HG03571 (cell line): ENCODE measurements around the gene KCNF1.

Source experiments
- ATAC-seq: cut with Tn5 transposase; IDR thresholded peaks from one replicate; pipeline ENCODE4 v1.9.1; 2021; ENCODE audit not compliant: unreplicated experiment

Gene KCNF1, protein sequence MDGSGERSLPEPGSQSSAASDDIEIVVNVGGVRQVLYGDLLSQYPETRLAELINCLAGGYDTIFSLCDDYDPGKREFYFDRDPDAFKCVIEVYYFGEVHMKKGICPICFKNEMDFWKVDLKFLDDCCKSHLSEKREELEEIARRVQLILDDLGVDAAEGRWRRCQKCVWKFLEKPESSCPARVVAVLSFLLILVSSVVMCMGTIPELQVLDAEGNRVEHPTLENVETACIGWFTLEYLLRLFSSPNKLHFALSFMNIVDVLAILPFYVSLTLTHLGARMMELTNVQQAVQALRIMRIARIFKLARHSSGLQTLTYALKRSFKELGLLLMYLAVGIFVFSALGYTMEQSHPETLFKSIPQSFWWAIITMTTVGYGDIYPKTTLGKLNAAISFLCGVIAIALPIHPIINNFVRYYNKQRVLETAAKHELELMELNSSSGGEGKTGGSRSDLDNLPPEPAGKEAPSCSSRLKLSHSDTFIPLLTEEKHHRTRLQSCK

DNA sequence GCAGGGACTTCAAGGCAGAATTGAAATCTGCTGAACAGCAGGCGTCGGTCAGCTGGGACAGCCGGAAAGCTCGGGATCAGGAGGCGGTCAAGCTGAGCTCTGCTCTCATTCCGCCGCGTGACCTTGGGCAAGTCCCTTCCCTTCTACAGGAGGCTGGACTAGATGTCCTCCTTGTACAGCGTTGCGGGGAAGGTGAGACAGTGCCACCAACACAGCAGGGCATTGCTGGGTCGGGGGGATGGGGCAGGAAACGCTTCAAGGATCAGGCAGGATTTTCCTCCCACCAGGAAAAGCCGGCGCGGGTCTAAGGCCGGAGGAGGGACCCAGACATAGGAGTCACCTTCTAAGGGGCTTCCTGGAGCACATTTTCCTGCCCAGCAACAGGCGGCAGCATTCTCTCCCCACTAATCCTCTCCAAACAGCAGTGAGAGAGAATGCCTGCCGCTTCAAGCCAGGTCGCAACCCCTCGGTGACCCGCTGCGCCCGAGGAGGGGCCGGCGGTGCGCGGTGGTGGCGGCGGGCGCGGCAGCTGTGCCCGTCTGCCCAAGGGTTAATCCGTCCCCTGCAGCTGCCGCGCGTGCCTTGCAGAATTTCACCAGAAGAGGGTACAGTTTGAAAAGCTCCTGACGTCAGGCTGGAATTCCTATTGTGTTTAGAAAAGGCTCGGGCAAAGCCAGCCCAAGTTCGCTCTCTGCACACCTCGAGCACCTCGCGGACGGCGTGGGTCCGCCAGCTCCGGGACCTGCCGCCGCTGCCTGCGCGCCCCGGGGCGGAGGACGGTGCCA is at the start of gene KCNF1:
Gene KCNF1 (plus strand): TSS at position 644 of the 785 bp plus-strand sequence. CDS start 493 bp downstream, outside the sequence.
- no peak for ATAC-seq

DNA sequence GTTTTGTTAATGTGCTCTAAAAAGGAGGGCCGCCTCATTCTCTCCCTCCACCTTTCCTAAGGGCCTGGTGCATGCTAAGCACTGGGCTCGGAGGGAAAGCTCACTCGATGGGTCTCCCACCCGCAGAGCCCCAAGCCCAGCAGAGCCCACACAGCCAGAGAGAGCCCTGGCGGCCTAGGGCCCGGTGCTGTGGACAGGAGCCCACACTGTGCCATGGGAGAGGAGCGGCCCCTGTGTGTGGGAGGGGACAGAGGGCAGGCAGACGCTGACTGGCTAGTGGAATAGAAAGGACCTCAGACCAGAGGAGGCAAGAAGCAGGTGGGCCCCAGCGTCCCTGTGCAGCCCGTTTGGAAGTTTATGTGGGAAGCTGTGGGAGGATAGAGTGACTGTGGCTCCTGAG is 49.4 kb upstream of the KCNF1 start:
- ATAC-seq = no peak

DNA sequence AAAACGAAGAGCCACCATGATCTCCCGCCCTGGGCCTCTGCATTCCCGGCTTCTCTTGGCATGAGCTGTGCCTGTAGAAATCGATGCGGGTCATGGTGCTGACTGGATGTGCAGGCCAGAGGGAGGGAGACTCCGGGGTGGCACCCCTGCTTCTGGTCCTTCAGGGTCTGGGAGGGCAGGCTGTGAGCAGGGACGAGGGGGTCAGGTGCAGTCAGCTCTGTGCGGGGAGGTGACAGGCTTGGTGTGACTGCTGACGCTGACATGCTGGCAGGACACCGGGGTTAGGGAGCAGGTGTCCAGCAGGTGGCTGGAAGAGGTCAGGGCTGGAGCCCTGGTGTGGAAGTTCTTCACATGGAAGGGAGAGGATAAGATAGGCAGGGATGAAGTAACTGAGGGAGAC is 48.7 kb upstream of the KCNF1 start:
- ATAC-seq = no peak

DNA sequence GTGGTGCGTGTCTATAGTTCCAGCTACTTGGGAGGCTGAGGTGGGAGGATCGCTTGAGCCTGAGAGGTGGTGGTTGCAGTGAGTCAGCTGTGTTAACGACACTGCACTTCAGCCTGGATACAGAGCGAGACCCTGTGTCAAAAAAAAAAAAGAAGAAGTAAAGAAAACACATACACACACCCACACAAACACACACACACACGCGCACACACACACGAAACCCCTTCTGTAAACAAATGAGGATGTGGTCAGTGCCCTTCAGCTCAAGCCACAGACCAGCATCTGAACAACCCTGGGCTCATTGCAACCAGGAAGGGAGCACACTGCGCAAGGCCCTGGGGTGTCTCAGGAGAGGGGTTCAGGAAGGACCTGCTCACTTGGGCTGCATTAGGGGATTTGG is 47.9 kb upstream of the KCNF1 start:
- ATAC-seq = peak; percentile 51

DNA sequence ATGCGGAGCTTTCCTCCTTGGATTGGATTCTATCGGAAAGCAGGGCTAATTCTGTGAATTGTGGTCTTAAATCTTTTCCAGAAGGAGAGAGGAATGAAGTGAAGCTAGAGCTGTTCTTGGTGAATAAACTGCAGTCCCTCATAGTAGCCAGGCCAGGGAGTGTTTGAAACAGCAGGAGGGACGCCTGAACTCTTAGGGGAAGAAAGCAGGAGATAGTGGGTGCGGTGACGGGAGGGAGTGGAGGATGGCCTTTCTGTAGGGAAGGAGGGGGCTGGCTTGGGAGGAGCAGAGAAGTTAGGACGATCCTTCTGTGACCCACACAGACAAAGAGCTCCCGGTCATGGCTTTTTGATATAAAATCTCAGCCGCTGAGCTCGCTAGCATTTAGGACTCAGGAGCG is 47.5 kb upstream of the KCNF1 start:
- no peak for ATAC-seq

DNA sequence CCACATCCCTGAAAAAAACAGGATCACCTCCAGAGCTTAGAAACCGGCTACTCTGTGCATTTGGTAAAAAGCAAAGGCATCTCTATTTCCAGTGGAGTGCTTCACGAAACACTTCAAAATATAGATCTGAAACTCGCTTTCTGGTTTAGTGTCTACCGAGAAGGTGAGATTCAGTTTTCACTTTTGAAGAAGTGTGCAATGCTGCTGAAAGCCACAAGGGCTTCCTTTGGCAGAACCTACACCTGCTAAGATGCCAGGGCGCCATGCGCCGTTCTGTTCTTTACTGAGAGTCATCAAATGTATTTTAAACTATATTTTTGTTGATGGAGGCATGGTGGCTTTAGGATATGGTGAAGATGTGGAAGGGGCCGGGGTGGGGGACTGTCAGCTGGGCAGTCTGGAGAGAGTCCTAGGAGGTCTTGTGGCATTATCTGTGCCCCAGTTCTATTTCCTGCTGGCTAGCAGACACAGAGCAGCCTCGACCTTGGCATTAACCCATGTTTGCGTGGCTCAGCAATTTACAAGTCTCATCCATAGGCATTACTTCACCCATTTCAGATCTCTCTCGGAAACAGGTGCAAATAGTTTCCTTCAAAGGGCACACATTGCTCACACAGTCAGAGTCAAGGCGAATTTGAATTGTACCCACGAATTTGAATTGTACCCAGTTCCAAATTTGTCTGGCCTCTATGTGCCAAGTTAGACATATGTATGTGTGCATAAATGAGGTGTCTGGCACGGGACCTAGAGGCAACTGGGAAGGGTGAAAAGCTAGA is 46.7 kb upstream of the KCNF1 start:
- peak; percentile 91 for ATAC-seq

DNA sequence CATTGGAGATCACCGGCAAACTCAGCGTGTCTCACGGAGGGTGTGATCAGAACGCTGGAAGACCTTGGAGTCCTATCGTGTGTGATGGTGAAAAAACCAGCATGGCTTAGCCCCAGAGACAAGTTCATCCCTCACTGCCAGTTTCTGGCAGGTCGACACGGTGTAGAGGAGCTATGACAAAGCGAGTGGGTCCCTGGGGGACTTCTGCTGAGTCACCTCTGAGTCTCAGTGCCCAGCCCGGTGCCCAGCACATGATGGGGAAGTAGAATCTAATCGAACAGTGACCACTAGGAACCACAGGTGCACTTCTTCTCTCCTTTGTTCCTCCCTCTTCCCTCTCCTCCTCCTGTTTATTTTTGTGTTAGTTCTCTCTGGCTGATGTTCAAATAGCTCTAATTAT is 45.9 kb upstream of the KCNF1 start:
- ATAC-seq = no peak

DNA sequence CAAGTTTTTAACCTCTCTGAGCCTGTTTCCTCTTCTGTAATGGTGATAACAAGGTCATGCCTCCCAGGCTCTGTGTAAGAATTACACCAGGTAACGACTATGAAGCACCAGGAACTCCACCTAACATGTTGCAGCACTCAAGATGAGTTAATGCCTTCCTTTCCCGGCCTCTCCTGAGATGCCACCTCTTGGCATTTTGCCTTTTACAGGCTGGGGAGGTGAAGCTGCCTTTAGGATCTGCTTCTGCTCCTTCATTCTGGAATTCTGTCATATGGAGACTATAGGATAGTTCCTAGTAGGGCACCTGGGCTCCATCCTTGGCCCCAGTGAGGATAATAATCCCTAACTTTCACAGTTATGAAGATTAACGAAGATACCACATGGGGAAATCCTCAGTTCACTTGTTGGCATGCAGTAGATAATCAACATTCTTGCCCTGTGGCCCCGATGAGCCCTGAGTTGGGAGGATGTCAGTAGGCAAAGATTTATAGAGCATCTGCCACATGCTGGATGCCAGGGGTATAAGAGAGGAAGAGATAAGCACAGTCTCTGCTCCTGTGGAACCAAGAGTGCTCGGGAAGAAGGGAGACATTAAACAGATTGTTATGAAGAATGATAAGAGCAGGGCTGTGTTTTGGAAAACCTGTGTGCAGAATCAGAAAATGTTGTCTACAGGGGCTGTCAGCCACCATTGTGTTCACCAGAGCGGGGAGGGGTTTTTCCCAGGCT is 43.9 kb upstream of the KCNF1 start:
- no peak for ATAC-seq

DNA sequence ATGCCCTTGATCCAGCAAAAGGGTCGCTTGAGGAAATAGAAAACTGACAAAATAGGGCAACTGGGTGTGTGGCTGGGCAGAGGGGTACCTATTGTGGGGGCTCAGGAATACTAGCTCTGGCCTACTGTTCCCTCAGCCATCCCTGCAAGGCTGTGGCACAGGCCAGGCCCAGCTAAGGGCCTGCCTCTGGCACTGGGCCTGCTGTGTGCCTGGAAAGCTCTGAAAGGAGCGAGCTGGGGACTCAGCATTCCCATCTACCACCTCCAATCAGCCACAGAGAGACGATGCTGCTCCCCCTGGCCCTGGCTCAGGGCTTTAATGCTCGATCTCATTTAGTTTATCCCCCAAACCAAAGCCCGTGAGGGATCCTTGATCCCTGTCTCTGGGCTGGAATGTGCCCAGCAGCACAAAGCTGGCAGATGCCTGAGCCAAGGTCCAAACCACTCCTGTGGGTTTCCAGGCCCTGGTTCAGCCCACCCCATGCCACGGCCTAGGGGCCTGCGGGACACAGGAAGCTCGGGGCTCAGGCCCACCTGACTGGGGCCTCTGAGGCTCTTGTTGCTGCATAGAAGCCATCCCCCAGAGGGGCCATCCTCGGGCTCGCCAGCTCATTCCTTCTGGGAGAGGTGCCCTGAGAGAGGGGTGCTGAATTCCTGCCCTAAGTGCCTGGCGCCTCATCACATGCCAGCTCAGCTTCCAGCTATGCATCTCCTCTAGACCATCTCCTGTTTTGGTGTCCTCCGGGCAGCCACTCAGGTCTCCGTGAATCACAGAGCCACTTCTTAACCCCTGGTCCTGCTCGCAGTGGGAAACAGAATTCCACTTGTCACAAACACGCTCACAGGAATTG is 43.0 kb upstream of the KCNF1 start:
- ATAC-seq = no peak

DNA sequence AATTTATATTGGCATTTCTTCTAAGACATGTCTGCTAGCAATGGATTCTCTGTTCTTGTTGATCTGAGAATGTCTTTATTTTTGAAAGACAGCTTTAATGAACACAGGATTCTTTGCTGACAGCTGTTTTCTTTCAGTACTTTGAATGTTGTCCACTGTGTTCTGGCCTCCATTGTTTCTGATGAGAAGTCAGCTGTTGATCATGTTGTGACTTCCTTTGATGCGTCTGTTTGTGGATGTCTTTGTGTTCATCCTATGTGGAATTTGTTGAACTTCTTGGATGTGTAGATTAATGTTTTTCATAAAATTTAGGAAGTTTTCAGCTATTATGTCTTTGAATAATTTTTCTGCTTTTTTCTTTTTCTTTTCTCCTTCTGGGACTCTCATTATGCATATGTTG is 39.8 kb upstream of the KCNF1 start:
- no peak for ATAC-seq

DNA sequence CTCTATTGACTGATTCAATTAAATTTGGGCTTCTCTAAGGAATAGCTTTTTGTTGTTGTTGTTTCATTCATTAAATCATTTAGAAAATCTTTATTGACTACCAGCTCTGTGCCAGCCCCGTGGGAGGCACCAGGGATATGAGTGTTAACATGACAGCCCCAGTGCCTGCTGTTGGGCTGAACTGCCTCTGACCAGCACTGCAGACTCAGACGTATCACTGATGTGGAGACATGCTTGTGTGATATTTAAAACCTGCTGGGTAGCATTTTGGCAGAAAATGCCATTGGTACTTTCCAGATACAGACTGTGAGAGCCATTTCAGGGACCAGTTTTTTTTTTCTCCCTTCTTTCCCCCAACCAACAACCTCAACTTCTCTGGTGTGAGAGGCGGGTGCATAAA is 38.6 kb upstream of the KCNF1 start:
- ATAC-seq = peak; percentile 26

DNA sequence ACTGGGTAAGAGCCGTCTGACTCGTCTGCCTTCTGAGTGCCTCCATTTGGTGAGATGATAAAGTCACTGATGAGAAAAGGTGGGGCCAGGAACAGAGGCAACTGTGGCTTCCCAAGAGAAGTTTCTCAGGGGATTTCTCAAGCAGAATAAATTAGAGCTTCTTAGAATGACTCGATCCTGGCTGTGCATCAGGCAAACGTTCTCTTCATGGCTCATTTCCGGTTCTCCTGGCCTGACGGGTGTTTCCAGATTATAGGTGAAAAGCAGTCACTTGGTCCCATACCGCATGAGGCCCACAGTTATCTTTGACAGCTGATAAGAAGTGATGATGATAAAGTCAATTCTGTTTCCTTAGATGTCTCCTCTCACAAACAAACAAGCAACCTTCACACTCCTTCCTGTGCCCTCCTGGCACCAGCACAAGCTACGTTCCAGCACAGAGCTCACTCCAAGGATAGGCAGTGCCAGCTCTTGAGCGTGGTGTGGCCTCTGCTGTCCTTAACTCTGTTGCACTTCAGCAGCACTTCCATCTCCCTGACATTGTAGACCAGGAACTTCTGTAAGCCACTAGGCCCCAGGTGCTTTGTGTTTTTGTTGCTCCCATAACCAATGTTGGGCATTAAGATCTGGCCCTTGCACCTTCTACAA is 37.8 kb upstream of the KCNF1 start:
- ATAC-seq = peak; percentile 42

DNA sequence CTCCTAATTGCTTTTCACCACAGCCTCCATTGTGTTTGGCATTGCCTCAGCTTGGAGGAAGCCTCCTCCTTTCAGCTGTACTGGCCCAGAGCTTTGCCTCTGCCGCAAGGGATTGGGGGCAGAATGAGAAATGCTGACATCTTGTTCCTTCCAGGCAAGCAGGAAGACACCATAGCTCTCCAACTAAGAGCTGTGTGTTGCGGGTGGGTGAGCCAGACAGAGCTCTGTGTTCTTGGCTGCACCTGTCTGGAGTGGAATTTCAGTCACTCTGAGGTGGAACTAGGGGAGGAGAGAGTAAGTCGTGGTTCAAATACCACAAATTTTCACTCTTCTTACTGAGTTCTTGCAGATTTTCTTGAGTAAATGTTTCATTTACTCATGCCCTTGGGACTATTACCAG is 36.6 kb upstream of the KCNF1 start:
- no peak for ATAC-seq

DNA sequence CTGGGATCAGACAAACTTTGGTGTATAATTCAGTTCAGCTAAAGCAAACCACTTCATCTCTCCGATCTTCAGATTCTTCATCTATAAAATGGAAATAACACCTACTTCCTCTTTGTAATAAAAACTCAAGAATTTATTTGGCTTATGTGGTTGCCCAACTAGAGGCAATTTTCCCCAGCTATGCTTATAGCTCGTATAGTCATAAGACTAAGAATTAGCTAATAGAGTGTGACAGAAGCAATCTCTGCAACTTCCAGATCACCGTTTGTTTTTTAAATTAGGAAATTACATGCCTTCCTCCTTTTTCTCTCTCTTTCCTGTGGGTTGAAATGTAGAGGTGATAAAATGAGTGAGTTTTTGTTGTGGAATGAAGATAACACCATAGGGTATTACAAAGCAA is 35.3 kb upstream of the KCNF1 start:
- no peak for ATAC-seq

DNA sequence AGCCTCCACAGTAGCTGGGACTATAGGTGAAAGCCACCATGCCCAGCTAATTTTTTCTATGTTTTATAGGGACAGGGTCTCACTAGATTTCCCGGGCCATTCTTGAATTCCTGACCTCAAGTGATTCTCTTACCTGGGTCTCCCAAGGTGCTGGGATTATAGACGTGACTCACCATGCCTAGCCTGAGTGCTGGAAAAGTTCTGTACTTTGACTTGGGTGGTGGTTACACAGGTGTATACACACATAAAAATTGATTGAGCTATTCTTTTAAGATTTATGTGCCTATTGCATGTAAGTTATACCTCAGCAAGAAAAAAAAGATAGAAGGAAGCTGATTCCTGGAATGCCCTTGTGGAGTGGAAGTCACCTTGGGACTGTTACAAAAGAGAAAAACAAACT is 34.8 kb upstream of the KCNF1 start:
- no peak for ATAC-seq

DNA sequence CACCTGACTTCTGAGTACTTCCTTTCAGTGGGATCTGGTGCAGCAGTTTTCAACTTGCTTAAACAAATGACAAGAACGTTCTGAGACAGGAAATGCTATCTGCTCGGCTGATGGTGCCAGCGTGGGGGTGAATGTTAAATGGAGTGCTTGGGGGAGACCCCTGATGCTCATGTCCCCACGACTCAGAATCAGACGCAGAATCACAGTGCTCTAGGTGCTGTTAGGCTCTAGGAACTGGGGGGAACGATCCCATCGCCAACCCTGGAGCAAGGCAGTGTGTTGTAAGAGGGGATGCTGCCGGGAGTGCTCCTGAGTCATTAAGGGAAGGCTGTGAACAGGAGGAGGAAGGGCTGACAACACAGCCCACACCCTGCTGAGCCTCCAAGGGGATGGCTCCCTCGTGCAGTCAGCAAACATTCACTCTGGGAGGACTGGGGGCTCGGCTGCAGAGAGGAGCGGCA is 34.1 kb upstream of the KCNF1 start:
- ATAC-seq = no peak

DNA sequence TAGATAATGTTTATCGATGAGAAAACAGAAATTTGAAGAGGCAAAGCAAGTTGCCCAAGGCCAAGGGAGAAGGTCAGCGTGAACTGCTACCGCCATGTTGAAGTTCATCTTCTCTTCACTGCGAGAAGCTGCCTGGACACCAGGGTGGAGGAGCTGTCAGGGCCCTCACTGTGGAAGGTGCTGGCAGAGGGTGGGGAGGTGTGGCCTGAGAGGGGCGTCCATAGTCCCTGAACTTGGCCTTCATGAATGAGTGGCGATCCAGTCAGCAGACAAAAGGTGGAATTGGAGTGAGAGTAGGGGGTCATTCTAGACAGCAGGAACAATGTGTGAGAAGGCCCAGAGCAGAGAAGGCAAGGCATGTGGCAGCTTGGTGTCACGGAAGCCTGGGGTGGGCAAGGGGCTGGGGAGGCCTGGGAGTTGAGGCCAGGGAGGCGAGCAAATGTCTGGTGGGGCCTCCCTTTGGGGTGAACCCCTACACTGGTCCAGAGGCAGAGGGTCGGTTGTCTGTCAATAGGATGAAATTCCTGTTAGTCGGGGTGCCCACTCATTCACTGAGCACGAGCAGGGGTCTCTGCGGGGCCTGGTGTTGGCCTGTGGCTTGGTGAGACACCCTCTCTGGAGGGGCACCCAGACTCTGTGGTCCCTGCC is 33.3 kb upstream of the KCNF1 start:
- ATAC-seq = no peak

DNA sequence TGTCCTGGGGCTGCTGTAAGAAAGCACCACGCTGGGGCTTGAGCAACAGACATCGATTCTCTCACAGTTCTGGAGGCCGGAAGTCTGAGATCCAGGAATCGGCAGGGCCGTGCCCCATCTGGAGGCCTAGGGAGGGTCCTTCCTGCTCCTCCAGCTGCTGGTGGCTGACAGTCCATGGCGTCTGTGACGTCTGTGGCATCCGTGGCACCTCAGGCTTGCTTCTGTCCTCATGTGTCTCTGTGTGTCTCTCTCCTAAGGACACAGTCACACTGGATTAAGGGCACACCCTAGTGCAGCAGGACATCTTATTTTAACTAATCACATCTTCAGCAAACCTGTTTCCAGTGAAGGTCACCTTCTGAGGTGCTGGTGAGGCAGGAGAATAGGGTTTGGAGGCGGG is 32.6 kb upstream of the KCNF1 start:
- ATAC-seq = no peak
